ENCODE results near the gene ACAP2. TPM values are rescaled to one million over a fixed set of nuclear protein-coding genes. Genes with fewer than 3 reads are reported as not detected.
"Not testable (repeated sequence)": the region's sequence is repeated elsewhere in the genome, so short reads cannot be mapped to it uniquely, and the experiment has no call there.

ACAP2 gene
- total RNA-seq, 1 experiment from 2014 or later: 53.3 TPM

DNA sequence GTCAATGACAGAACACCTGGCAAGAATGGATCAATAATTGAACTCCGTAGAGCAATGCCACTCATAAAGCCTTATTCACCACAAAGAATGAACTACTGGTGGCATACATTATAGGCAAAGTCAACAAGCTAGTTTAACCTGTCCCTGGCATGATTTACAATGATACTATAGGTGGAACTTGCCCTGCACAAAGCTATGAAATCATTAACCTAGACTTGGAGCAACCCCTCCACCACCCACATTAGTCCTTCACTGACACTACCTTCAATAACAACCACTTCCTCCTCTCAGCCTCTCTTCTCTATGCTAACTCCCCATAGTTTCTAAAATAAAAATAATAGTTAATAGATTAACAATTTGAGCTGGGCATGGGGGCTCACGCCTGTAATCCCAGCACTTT, 54.4 kb downstream of the ACAP2 start:
- no peak for DNase-seq (ENCODE audit: low spot score)

DNA sequence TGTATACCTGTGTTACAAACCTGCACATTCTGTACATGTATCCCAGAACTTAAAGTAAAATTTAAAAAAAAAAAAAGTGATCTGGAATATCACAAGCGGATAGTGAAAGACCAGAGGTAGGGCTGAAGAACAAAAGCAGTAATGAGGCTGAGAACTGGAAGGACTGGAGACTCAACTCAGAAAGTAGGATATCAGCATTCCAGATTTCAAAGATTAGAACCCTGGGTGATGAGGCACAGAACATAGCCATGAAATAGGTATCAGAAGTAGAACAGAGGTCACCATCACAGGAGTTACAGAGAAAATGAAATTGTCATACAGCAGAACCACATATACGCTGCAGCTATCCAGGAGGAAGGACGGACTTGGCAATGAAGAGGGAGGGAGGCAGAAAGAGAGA, 56.1 kb downstream of the ACAP2 start:
- no peak for DNase-seq (ENCODE audit: low spot score)

DNA sequence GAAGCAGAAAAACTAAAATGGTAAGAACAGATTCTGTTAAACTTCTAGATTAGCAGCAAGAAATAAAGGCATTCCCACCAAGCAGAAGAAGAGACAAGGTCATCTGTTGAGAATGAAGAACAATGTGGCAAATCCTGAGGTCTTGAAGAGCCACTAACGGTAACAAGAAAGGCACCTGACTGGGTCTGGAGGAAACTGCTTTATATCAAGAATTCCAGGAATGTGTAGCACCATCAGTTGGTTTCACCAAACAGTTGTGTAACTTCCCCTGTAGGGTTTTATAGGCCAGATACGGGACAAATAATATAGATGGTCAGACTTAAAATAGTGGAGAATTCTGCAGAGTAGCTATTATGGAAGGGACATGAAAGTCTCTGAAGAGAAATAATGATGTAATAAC, 57.3 kb downstream of the ACAP2 start:
- peak; percentile 80 for DNase-seq (ENCODE audit: low spot score)

DNA sequence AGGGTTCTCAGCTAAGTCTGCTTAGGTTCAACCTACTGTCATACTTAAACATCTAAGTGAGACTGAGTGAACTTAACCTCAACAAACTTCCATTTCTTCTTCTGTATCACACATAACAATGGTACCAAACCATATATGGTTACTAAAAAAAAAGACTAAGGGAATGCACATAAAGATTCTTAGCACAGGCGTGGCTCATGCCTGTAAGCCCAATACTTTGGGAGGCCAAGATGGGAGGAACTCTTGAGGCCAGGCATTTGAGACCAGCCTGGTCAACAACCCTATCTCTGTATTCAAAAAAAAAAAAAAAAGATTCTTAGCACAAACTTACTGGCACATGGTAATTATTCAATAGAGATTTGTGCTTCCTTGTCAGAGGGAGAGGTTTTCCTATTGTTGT, 57.9 kb downstream of the ACAP2 start:
- peak; percentile 27 for DNase-seq (ENCODE audit: low spot score)

DNA sequence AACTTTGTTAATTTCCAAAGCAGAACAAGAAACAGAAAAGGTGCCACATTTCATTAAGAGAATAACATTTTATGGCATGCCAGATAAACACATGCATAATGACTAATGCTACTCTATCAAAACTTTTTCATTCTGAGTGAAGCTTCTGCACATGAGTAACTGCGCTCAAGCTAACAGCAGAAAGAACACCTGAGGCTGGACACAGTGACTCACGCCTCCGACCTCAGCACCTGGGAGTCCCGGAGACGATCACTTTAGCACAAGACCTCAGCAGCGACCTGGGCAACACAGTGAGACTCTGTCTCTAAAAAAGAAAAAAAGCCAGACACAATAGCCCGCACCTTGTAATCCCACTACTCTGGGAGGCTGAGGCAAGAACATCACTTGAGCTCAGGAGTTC, 70.6 kb downstream of the ACAP2 start:
- DNase-seq (ENCODE audit: low spot score): no peak

DNA sequence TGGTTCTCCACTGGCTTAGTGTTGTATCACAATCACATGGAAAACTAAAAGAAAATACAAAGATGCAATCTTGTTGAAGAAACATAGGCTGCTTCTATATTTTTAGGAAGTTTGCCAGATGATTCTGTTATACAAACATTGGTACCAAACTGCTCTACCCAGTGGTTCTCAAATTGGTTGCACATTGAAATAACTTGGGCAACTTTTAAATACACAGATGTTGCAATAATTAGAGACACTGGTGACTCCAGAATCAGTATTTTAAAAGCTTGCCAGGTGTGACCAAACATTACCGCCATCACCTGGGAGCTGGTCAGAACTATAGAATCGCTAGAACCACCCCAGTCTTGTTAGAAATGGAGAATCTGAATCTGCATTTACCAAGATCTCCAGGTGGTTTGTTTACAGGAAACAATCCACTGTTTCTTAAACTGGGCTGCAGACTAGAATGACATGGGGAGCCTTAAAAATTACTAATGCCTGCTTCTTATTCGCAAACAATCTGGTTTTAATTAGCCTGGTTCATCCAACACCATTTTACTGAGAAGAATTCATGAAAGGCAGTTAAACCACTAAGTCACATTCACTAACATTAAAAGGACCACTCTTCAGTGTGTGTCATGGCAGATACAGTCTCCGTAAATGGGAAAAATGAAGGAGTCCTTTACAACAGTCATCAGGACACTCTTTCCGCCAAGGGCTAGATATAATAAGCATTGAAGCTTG, 76.5 kb downstream of the ACAP2 start:
- DNase-seq (ENCODE audit: low spot score): no peak

DNA sequence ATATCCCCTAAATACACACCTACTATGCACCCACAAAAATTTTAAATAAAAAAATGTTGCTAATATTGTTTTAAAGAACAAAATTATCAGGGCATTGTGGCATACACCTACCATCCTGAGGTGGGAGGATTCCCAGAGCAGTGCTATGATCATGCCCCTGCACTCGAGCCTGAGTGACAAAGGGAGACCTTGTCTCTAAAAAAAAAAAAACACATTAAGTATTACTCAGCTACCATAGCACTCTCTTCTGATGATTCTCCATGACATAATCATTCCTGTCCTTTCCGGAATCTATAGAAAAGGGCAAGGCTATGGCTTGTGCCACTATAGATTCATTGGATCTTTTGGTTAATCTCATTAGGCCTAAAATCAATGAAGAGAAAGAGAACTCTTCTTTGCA, 77.4 kb downstream of the ACAP2 start:
- no peak for DNase-seq (ENCODE audit: low spot score)

DNA sequence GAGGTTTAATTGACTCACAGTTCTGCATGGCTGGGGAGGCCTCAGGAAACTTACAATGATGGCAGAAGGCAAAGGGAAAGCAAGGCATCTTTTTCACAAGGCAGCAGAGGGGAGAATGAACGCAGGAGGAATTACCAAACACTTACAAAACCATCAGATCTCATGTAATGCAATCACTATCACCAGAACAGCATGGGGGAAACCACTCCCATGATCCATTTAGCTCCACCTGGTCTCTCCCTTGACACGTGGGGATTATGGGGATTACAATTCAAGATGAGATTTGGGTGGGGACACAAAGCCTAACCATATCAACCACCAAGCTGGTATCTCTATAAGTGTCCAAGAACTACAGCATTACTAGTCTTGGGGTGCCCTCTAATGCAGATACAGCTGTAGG, 85.0 kb downstream of the ACAP2 start:
- not testable (repeated sequence) for DNase-seq (ENCODE audit: low spot score)

DNA sequence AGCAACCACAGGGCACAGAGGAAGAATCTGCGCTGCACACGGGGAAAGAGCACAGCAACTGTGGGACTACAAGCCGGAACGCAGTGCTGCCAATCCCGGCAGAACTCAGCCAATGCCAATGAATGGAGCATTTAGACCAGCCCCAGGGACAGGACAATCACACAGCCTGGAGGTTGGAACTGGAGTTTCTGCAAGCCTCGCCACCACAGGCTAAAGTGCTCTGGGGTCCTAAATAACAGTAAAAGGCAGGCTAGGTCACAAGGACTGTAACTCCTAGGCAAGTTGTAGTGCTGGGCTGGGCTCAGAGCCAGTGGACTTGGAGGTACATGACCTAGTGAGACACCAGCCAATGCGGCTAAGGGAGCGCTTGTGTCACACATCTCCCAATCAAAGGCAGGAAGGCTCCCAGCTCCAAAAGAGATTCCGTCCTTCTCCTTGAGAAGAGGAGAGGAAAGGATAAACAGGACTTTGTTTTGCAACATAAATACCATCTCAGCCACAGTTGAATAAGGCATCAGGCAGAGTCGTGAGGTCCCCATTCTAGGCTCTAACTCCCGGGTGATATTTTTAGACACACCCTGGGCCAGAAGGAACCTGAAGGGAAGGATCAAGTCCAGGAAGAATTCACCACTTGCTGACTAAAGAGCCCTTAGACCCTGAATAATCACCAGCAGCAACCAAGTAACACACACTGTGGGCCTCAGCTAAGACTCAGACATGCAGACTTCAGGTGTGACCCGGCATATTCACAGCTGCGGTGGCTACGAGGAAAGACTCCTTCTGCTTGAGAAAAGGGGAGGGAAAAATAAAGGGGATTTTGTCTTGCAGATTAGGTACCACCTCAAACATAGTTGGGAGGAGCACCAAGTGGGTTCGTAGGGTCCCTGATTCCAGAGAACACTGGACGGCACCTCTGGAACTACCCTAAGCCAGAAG, 86.4 kb downstream of the ACAP2 start:
- no peak for DNase-seq (ENCODE audit: low spot score)

DNA sequence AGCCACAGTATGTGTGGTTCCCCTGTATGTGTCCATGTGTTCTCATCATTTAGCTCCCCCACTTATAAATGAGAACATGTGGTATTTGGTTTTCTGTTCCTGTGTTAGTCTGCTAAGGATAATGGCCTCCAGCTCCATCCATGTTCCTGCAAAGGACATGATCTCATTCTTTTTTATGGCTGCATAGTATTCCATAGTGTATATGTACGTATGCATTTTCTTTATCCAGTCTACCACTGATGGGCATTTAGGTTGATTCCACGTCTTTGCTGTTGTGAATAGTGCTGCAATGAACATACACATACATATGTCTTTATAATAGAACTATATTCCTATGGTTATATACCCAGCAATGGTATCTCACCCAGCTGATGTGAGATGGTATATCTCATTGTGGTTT, 88.8 kb downstream of the ACAP2 start:
- not testable (repeated sequence) for DNase-seq (ENCODE audit: low spot score)

DNA sequence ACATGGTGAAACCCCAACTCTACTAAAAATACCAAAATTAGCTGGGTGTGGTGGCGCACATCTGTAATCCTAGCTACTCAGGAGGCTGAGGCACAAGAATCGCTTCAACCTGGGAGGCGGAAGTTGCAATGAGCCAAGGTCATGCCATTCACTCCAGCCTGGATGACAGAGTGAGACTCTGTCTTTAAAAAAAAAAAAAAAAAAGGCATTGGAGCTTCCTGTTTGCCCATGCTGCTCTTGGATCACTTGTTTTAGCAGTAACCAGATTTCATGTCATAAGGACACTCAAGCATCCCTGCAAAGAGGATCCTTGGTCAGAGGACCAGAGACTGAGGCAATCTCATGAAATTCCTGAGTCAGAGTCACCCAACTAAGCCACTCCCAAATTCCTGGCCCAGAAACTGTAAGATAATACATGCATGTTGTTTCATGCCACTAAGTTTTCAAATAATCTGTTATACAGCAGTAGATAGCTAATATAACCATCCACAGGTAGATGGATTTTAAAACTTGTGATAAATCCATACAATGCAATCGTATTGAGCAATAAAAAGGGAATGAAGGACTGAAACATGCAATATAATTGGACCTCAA, 89.8 kb downstream of the ACAP2 start:
- DNase-seq (ENCODE audit: low spot score): peak; percentile 51

DNA sequence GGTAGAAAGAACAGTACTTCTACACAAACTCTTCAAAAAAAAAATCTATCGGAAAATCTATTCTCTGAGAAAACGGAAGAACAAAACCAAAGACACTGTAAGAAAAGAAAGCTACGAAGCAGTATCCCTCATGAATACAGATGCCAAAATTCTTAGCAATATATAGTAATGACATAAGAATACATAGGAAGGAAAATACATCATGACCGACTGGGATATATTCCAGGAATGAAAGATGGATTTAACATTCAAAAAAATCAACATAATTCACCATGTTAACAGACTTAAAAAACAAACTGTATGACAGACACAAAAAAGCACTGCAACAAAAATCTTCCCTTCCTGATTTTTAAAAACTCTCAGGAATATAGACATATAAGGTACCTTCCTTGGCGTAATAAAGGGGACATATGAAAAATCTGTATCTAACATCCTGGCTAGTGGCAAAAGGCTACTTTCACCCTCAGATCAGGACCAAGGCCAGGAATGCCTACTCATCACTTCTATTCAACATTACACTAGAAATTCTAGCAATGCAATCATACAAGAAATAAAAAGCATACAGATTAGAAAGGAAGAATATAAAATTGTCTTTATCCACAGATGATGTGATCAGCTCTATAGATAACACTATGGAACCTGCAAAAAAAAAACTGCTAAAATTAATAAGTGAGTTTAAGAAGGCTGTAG, 94.2 kb downstream of the ACAP2 start:
- no peak for DNase-seq (ENCODE audit: low spot score)

DNA sequence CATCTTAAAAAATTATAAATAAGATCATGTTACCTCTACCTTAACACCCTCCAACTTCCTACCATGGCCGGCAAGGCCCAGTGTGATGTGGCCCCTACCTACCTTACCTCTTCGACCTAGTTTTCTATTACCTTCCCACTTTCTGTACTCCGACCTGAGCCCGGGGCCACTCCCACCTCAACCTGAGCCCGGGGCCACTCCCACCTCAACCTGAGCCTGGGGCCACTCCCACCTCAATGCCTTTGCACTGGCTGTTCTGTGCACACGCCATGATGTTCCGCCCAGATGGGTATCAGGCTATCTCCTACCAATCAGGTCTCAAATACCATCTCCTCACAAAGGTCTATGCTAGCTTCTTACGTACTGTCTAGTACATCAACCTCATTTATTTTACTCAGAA, 105.1 kb downstream of the ACAP2 start:
- DNase-seq (ENCODE audit: low spot score): no peak

DNA sequence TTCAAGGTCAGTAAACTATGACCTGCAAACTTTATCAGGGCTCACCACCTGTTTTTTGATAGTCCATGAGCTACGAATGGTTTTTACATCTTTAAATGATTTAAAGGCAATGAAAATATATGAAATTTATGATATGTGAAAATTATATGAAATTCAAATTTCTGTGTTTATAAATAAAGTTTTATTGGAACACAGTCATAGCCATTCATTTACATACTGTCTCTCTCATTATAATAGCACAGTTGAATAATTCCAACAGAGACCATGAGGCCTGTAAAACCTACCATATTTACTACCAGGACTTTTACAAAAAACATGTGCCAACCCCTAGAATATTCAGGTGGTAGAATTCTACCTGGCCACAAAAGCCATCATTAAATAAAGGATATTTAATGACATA, 107.9 kb downstream of the ACAP2 start:
- no peak for DNase-seq (ENCODE audit: low spot score)

DNA sequence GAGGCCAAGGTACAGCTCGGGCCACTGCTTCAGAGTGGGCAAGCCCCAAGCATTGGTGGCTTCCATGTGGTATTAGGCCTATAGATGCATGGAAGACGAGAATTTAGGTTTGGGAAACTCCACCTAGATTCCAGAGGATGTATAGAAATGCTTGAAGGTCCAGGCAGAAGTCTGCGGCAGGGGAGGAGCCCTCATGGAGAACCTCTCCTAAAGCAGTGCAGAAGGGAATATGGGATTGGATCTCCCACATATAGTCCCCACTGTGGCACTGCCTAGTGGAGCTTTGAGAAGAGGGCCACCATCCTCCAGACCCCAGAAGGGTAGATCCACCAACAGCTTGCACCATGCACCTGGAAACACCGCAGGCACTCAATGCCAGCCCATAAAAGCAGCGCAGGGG, 123.8 kb downstream of the ACAP2 start:
- no peak for DNase-seq (ENCODE audit: low spot score)

DNA sequence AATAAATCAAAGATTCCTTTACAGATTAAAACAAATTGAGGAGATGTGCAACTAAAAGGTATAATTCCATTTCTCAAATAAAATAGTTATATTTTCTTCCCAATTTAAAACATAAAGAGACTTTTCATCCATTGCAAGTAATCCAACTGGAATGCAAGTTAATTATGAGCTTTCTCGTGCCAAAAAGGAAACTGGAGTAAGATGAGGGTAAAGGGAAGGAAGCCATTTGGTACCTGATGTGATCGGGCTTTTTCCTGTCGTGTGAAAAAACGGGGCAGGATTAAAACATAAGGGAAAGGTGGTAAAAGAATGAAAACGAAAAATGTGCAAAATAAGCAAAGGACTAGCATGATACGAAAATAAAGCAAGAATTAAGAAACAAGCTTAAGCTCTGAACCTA, 130.1 kb downstream of the ACAP2 start:
- DNase-seq (ENCODE audit: low spot score): no peak

DNA sequence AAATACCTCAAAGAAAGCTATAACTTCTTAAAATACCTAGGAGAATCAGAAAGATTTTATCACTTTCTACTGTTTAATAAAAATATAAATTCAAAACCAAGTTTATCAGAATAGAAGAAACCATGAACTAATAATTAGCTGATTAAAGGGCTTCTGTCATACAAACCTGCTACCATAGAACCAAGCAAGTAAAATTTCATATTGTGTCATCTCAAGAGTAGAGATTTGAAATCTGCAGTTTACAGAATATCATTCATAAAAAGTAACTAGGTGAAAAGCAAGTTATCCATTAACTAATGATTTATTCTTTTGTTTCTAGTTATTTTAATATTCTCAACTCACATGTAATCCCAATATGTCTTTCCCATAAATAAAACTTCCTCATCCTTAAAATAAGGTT, 135.1 kb downstream of the ACAP2 start:
- DNase-seq (ENCODE audit: low spot score): no peak

DNA sequence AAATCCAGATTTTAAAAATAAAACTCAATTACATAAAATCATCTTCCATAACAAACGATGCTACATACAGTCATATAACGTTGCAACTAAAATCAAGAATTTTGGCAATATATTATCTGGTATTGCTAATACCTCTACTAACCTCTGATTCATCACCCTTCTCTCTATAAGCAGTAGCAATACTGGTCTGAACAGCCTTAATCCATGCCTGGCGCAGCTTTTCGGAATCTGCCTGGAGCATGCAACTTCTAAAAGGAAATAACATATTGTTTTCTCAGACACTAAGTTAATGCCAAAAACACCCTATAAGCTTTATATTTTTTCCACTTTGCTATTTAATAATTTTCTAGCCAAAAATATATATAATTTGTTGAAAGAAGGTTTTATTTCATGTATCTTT, 136.5 kb downstream of the ACAP2 start:
- no peak for DNase-seq (ENCODE audit: low spot score)

DNA sequence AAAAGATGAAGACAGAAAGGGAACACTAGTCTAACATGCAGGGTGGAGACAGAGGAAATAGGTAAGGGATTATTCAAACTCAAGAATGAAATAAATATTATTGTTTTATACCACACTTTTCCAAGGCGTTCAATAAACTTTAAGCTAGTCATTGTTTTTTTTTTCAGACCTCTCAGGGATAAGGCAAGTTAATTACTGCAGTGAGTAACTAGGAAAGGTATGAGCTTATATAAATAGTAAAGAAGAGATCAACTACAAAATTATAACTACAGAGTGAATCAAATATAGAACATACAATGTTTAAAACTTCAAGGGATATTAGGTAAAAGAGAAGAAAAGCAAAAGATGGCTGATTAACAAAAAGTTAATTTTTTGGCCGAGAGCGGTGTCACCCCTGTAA, 140.4 kb downstream of the ACAP2 start:
- DNase-seq (ENCODE audit: low spot score): peak; percentile 7

DNA sequence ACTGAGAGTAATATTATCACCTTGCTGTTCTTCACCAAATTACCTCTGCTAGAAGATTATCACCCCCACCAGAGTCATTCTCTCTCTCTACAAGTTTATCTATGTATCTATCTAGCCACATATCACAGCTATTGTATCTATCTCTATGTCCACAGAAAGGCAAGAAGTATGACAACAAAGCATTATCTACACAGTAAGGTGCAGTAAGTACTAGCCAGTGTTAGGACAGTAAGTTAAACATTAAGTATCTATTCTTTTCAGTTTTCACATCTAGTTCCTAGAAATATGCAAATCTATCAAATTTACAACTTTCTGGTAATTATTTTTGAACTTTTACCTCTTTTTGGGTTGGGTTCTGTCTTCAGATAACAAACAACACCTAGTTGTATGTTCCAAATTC, 145.4 kb downstream of the ACAP2 start:
- DNase-seq (ENCODE audit: low spot score): no peak

DNA sequence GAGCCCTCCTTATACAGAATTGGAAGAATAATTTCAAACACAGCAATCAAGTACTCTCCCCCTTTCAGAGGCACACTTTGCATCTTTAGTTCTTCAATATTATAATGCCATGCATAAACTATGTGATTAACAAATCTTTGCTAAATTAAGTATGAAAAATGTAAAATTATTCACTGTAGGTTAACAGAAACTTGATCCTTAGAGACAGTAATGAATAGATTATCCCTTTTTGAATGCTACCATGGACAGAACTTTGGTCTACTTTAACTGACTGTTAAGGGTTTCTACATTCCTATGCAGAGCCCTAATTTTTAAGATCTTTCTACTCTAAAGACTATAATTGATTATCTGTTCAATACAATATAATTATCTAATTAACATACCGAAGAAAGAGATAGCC, 146.2 kb downstream of the ACAP2 start:
- no peak for DNase-seq (ENCODE audit: low spot score)

DNA sequence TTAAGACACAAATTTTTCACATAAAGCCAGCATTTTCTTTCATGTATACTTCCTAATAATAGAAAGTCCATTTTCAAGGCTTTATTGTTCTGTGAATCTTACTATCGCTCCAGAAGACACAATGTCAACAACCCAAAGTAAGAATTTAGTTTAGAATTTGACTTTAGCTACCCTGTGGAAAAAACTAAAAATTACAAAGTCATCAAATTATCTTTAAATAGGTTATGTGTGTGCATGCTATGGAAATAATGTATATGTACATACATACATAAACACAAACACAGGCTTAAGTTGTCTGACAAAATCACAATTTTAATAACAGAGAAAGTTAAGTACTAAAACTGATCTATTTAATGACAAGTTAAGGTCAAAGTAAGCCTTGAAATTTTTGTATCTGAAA, 151.7 kb downstream of the ACAP2 start:
- DNase-seq (ENCODE audit: low spot score): no peak

All from A172 (cell line).